HG02571 (cell line): ENCODE data around the gene WNT3A.
A peak's percentile ranks its signal among the peaks of the same experiment; 100 is the strongest.

Experiments used
- ATAC-seq: cut with Tn5 transposase; IDR thresholded peaks from one replicate; pipeline ENCODE4 v1.9.1; 2021; ENCODE audit warnings: mild to moderate bottlenecking, moderate library complexity; ENCODE audit not compliant: unreplicated experiment

Gene WNT3A

GRCh38 chr1:228097333-228098081 lies 90.7 kb downstream of the WNT3A start:
- ATAC-seq: no peak

GRCh38 chr1:228098323-228098931 lies 91.6 kb downstream of the WNT3A start:
- ATAC-seq: no peak

- no peak for ATAC-seq
Measured at GRCh38 chr1:228099331-228099732, 92.5 kb downstream of the WNT3A start.

GRCh38 chr1:228100822-228101613 lies 94.2 kb downstream of the WNT3A start:
- ATAC-seq: no peak

DNA sequence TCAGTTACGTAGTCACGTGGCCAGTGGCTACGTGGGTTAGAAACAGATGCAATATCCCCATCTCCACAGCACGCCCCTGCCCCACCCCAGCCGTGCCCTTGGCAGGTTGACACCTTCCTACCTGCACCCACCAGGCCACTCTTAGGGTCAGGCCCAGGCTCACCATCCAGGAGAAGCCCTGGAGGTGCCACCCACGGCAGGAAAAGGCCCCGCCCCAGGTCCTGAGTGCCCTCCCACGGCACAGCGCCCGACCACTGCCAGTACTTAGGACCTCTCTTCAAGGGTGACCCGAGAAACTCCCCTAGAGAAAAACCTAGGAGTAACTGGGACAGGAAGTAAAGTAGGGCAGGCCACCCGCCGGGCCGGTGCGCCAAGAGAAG lies 94.8 kb downstream of the WNT3A start:
- ATAC-seq: peak; percentile 1

- peak; percentile 11 for ATAC-seq
Measured at GRCh38 chr1:228101994-228102790, 95.4 kb downstream of the WNT3A start.

GRCh38 chr1:228102791-228103620 lies 96.2 kb downstream of the WNT3A start, which contains the start of gene C1orf35:
C1orf35 (minus strand) TSS chr1:228103325; CDS start chr1:228103227, 98 bp downstream.
- peak; percentile 62 for ATAC-seq

DNA sequence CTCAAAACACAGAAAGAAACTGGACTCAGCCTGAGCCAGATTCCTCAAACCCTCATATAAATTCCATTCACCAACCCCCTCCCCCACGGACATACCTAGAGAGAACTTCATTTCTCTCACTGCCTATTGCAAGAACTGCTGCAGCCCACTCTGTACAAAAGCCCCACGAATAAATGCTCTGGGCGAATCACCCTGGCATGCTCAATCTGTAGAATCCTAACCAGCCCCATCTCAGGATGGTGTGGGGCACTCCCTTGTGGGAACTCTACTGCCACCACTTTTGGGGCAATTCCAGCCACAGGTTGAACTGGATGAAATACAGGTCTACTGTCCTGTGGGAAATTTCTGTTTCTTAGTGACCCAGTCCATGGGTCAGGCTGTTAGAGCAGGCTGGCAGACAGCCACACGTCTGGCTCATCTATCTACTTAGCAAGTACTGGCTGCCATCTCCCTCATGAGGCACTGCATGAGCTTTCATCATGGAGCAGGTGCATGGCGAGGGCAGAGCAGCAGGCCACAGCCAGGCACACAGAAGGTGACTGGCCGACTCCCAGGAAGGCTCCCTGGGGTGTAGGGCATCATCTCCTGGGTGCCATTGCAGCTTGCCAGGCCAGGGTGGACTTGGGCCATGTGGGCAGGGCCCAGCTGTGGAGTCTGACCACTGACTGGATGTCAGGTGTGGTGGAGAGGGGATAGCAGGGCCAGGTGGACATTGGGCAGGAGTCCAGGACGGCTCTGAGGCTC lies 97.9 kb downstream of the WNT3A start:
- no peak for ATAC-seq

GRCh38 chr1:228105270-228105995 lies 98.6 kb downstream of the WNT3A start:
- no peak for ATAC-seq

GRCh38 chr1:228105996-228106799 lies 99.4 kb downstream of the WNT3A start:
- ATAC-seq: no peak

GRCh38 chr1:228106800-228107054 lies 99.9 kb downstream of the WNT3A start:
- ATAC-seq: no peak

GRCh38 chr1:228107636-228108035 lies 100.8 kb downstream of the WNT3A start:
- ATAC-seq: no peak

DNA sequence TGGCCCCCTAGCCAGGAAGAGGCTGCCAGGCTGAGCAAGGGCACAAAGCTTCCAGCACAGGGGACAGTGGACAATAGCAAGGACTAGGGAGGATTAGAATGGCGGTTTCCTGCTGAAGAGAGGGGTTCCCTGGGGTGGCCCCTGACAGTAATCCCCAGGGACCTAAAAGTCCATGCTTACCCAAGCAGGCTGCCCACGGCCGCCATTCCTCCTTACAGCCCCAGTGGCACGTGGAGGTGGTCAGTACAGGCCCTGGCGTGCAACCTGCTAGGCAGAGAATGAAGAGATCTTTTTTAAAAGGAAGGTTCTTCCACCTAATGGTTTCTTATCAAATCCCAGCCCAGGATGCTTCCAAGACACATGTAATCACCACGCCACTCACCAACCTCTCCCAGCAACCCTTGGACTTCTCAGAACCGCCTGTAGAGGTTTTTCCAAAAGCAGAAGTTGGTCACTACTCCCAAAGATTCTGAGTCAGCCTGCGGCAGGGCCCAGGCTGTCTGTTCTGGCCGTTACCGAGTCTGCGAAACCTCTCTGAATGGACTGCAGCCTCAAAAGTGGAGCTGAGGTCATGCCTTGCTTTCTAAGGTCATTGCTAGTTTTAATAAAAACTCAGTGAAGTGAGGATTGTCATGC lies 101.4 kb downstream of the WNT3A start:
- no peak for ATAC-seq

GRCh38 chr1:228108742-228109072 lies 101.9 kb downstream of the WNT3A start:
- no peak for ATAC-seq

DNA sequence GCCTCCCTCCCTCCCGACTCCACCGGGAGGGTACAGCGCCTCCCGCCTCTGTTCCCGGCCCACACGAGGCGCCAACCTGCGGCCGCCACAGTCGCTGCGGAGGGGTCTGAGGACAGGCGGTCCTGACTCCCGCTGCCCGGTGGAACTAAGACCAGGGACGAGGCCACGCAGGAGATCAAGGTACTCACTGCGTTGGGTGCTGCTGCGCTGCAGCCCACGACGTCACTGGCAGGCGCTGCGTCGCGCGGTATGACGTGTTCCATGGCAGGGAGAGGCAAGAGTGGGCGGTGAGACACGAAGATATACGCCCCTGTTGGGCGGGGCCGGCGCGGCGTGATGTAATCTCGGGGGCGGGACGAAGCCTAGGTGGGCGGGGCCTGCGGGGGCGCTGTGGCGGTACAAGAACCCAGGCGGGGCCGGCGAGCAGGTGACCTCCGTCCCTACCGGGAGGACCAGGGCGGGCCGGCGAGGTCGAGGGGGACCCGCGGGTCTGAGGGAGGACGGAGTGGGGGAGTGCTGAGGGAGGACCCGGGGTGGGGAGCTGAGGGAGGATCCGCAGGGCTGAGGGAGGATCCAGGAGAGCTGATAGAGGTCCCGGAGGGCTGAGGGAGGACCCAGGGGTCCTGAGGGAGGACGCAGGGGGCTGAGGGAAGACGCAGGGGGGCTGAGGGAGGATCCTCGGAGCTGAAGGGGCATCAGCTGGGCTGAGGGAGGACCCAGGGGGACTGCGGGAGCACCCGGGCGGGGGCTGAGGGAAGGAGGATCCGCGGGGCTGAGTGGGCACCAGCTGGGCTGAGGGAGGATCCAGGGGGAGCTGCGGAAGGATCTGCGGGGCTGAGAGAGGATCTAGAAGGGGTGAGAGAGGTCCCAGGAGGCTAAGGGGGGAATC lies 102.5 kb downstream of the WNT3A start, which contains the start of gene MRPL55:
Gene MRPL55, minus strand, starts transcription at position 227 of the 889 bp plus-strand sequence. CDS start 1,039 bp downstream, outside the sequence.
- peak; percentile 81 for ATAC-seq

- no peak for ATAC-seq
Measured at GRCh38 chr1:228109962-228110488, 103.2 kb downstream of the WNT3A start.
